IMR-90 (cell line): ENCODE measurements around the gene ETV6. TPM values are rescaled to one million over a fixed set of nuclear protein-coding genes. Genes with fewer than 3 reads are reported as not detected.

Experiments used
- ATAC-seq: fragments of 200-7000 bp; cut with Tn5 transposase; 2 replicates; pipeline ENCODE4 v1.9.1; 2020; ENCODE audit warnings: low read depth, mild to moderate bottlenecking, moderate library complexity
- BruUV-seq: library from RNA; stranded (reverse); fragments of 400-500 nt; replicated peaks from 2 replicates; lab custom pipeline; 2021; lab: Mats Ljungman, UMichigan
- CTCF ChIA-PET: fragments of 300-600 bp; formaldehyde crosslinking; extraction: SDS; loops from one replicate; lab custom pipeline; 2021; ENCODE audit warnings: antibody characterized with exemption; lab: Yijun Ruan, JAX
- POLR2A ChIA-PET: fragments of 300-600 bp; sonication (Branson Sonifier 250); formaldehyde crosslinking; loops from one replicate; lab custom pipeline; 2022; ENCODE audit warnings: antibody characterized with exemption; ENCODE audit not compliant: unreplicated experiment; lab: Charles Lee
- DNase-seq: peaks from one replicate; pipeline ENCODE4 v3.0.0; 2013
- H2AFZ ChIP-seq: replicated peaks from 2 replicates; pipeline ENCODE3; 2013; ENCODE audit warnings: low read length, mild to moderate bottlenecking; ENCODE audit not compliant: poor library complexity
- H2AK5ac ChIP-seq: 2 replicates; pipeline ENCODE4 v1.6.1; 2013; ENCODE audit warnings: low read depth, low read length, inconsistent platforms
- H2AK9ac ChIP-seq: replicated peaks from 2 replicates; pipeline ENCODE3; 2013; ENCODE audit warnings: mild to moderate bottlenecking, low read depth, low read length, moderate library complexity; ENCODE audit not compliant: poor library complexity
- H2BK120ac ChIP-seq: 2 replicates; pipeline ENCODE4 v1.6.1; 2013; ENCODE audit warnings: low read depth, low read length, inconsistent platforms
- H2BK15ac ChIP-seq: 3 replicates; pipeline ENCODE4 v1.6.1; 2013; ENCODE audit warnings: low read depth, low read length, inconsistent platforms
- H2BK20ac ChIP-seq: 2 replicates; pipeline ENCODE4 v1.6.1; 2013; ENCODE audit warnings: low read depth, mild to moderate bottlenecking, inconsistent platforms, low read length, moderate library complexity
- H2BK5ac ChIP-seq: 2 replicates; pipeline ENCODE4 v1.6.1; 2013; ENCODE audit warnings: mild to moderate bottlenecking, low read depth, low read length, inconsistent platforms; ENCODE audit not compliant: poor library complexity, severe bottlenecking
- H3K14ac ChIP-seq: replicated peaks from 2 replicates; pipeline ENCODE4 v1.6.1; 2013; ENCODE audit warnings: low read depth, low read length, inconsistent platforms
- H3K18ac ChIP-seq: 2 replicates; pipeline ENCODE4 v1.6.1; 2013; ENCODE audit warnings: low read depth, low read length, control low read depth
- H3K23ac ChIP-seq: 2 replicates; pipeline ENCODE4 v1.6.1; 2013; ENCODE audit warnings: low read depth, low read length, inconsistent platforms
- H3K27ac ChIP-seq: 2 replicates; pipeline ENCODE4 v1.5.1; 2013; ENCODE audit warnings: mild to moderate bottlenecking, control low read depth, low read length; ENCODE audit not compliant: insufficient read depth
- H3K27me3 ChIP-seq: 2 replicates; pipeline ENCODE4 v1.6.1; 2013; ENCODE audit warnings: low read length; ENCODE audit not compliant: control insufficient read depth, insufficient read depth
- H3K36me3 ChIP-seq: 2 replicates; pipeline ENCODE4 v1.6.1; 2013; ENCODE audit warnings: low read length, mixed read lengths; ENCODE audit not compliant: control insufficient read depth, insufficient read depth
- H3K4ac ChIP-seq: 2 replicates; pipeline ENCODE4 v1.6.1; 2013; ENCODE audit warnings: low read depth, low read length, inconsistent platforms
- H3K4me1 ChIP-seq: 2 replicates; pipeline ENCODE4 v1.6.1; 2013; ENCODE audit warnings: low read length, mixed read lengths; ENCODE audit not compliant: control insufficient read depth, insufficient read depth
- H3K4me2 ChIP-seq: 2 replicates; pipeline ENCODE4 v1.6.1; 2013; ENCODE audit warnings: low read depth, mild to moderate bottlenecking, control low read depth, low read length, moderate library complexity
- H3K4me3 ChIP-seq: 2 replicates; pipeline ENCODE4 v1.5.1; 2013; ENCODE audit warnings: low read depth, mild to moderate bottlenecking, control low read depth, low read length, moderate library complexity; ENCODE audit not compliant: insufficient read depth
- H3K56ac ChIP-seq: 2 replicates; pipeline ENCODE4 v1.6.1; 2013; ENCODE audit warnings: low read length, inconsistent platforms; ENCODE audit not compliant: insufficient read depth; ENCODE audit errors: extremely low read depth
- H3K79me1 ChIP-seq, 2 experiments: 2 replicates each; pipeline ENCODE4 v1.6.1; 2013; ENCODE audit warnings: low read length in 2 of 2, inconsistent platforms in 1 of 2, low read depth in 1 of 2
- H3K9ac ChIP-seq: 2 replicates; pipeline ENCODE4 v1.6.1; 2013; ENCODE audit warnings: low read depth, low read length, control low read depth
- H3K9me1 ChIP-seq: 2 replicates; pipeline ENCODE4 v1.6.1; 2013; ENCODE audit warnings: low read length, inconsistent platforms; ENCODE audit not compliant: insufficient read depth
- H3K9me3 ChIP-seq: 2 replicates; pipeline ENCODE4 v1.6.1; 2013; ENCODE audit warnings: low read length; ENCODE audit not compliant: control insufficient read depth, insufficient read depth
- H4K20me1 ChIP-seq: 2 replicates; pipeline ENCODE4 v1.6.1; 2013; ENCODE audit warnings: low read length, inconsistent platforms; ENCODE audit not compliant: insufficient read depth
- H4K5ac ChIP-seq: 2 replicates; pipeline ENCODE4 v1.6.1; 2013; ENCODE audit warnings: mild to moderate bottlenecking, low read depth, low read length, control low read depth
- H4K8ac ChIP-seq, 2 experiments: 2 replicates each; pipeline ENCODE4 v1.6.1; 2013; ENCODE audit warnings: low read depth in 2 of 2, low read length in 2 of 2, control low read depth in 1 of 2, inconsistent platforms in 1 of 2
- H4K91ac ChIP-seq: 2 replicates; pipeline ENCODE4 v1.6.1; 2013; ENCODE audit warnings: low read depth, low read length, inconsistent platforms; ENCODE audit not compliant: insufficient read depth
- CHD1 ChIP-seq: IDR thresholded peaks from 2 replicates; pipeline ENCODE4 v1.6.1; 2012; ENCODE audit warnings: low read depth, low read length, improper control_type of control experiment
- CTCF ChIP-seq: conservative IDR thresholded peaks from 2 replicates; pipeline ENCODE4 v1.5.1; 2012; ENCODE audit warnings: mild to moderate bottlenecking, low read depth, low read length, improper control_type of control experiment
- FOS ChIP-seq: fragments of 150-350 bp; IDR thresholded peaks from 2 replicates; pipeline ENCODE4 v1.6.1; 2016; ENCODE audit warnings: low read depth, low read length
- RCOR1 ChIP-seq: IDR thresholded peaks from 2 replicates; pipeline ENCODE4 v1.6.1; 2012; ENCODE audit warnings: mild to moderate bottlenecking, low read length, improper control_type of control experiment; ENCODE audit not compliant: insufficient replicate concordance
- RFX5 ChIP-seq: IDR thresholded peaks from 2 replicates; pipeline ENCODE4 v1.8.0; 2012; ENCODE audit warnings: low read depth, mild to moderate bottlenecking, low read length, moderate library complexity
- WGBS, 2 experiments: methylation state at CpG; one replicate each; pipeline versions ENCODE4 v1.1.5 to v1.1.7; 2013; ENCODE audit warnings: missing lambda C conversion rate in 2 of 2; ENCODE audit not compliant: insufficient read length in 1 of 2; ENCODE audit errors: extremely low coverage in 2 of 2; 5-methylcytosine and 5-hydroxymethylcytosine counted together
- dilution Hi-C: fragments of 300-500 bp; cut with HindIII; formaldehyde crosslinking; loops from one replicate; pipeline ENCODE4 v1.14.3; 2018; ENCODE audit warnings: low sequenced_read_pairs; ENCODE audit not compliant: unreplicated experiment
- in situ Hi-C: fragments of 300-500 bp; cut with MboI; formaldehyde crosslinking; loops from 3 replicates; pipeline ENCODE4 v1.14.3; 2019; ENCODE audit warnings: low sequenced_read_pairs, inconsistent platforms, mixed read lengths
- intact Hi-C: fragments of 100-400 bp; cut with micrococcal nuclease; formaldehyde crosslinking; loops from 2 replicates; pipeline ENCODE4 v1.10.0; 2022
- polyA plus RNA-seq, 3 experiments: library from polyadenylated mRNA; depleted of rRNA; stranded (reverse); fragments of >200 nt; gene quantifications; 2 replicates each; pipeline ENCODE4 v1.2.3, GENCODE V29; 2012; ENCODE audit warnings: low replicate concordance in 1 of 3
- total RNA-seq: library from RNA; depleted of rRNA; stranded (reverse); fragments of >200 nt; gene quantifications from 2 replicates; pipeline ENCODE4 v1.2.3, GENCODE V29; 2012

The ETV6 gene
- total and polyA plus RNA-seq, 2 of the 4 experiments (the other 2 are of a cell fraction): 8.4 to 9.9 TPM

GRCh38 chr12:11808931-11809330 lies 159.5 kb downstream of the ETV6 start:
- H3K4me1 ChIP-seq: peaks cover 15% of the 10 kb centered on the region
- intact Hi-C loops: no loop called here
- WGBS, 2 experiments: 97% methylated on average over 3 of the region's 8 CpGs; no CpG with 5 or more reads in 1 of the 2 experiments
- no peak overlapping the region for H3K4ac ChIP-seq
- DNase-seq (no peak), ATAC-seq (no peak)
- H3K27me3 ChIP-seq: no peaks in the 10 kb centered on the region
- ChIA-PET CTCF (no interaction called here), POLR2A (no interaction called here)
- BruUV-seq: no TSS peak
- no peak overlapping the region for H4K91ac ChIP-seq
- no peak overlapping the region for H3K4me3 ChIP-seq
- H3K14ac ChIP-seq: no peak overlapping the region
- H3K9me3 ChIP-seq: no peaks in the 10 kb centered on the region
- TF ChIP-seq CTCF: no peak
- TF ChIP-seq RCOR1: no peak
- TF ChIP-seq RFX5: no peak
- TF ChIP-seq FOS: no peak
- TF ChIP-seq CHD1: no peak
- H3K79me1 ChIP-seq: peaks cover 27 to 62% of the 10 kb centered on the region in 2 experiments
- no peaks in the 10 kb centered on the region; the same call in 1 of the 2 replicates for H3K36me3 ChIP-seq
- no peak overlapping the region for H3K4me2 ChIP-seq
- dilution Hi-C loops: no loop called here
- peaks cover 3% of the 10 kb centered on the region; the same call in 1 of the 2 replicates for H4K20me1 ChIP-seq
- no peak overlapping the region for H4K5ac ChIP-seq
- H3K18ac ChIP-seq: no peak overlapping the region
- H4K8ac ChIP-seq: no peak overlapping the region
- H2BK5ac ChIP-seq: no peak overlapping the region
- no peak overlapping the region for H2BK20ac ChIP-seq
- H3K27ac ChIP-seq: no peak overlapping the region
- H2BK15ac ChIP-seq: no peak overlapping the region
- H3K56ac ChIP-seq: no peak overlapping the region
- H3K23ac ChIP-seq: no peak overlapping the region
- H2AFZ ChIP-seq: no peak overlapping the region
- no peak overlapping the region for H2AK5ac ChIP-seq
- H2AK9ac ChIP-seq: no peak overlapping the region
- H3K9ac ChIP-seq: no peak overlapping the region
- no peak overlapping the region for H2BK120ac ChIP-seq
- peaks cover 2% of the 10 kb centered on the region; the same call in 1 of the 2 replicates for H3K9me1 ChIP-seq
- in situ Hi-C loops: no loop called here
